ENCODE results near the gene NEU3.
A peak's percentile ranks its signal among the peaks of the same experiment; 100 is the strongest.
"Not testable (repeated sequence)": the region's sequence is repeated elsewhere in the genome, so short reads cannot be mapped to it uniquely, and the experiment has no call there.

NEU3 gene

GRCh38 chr11:74988541-74989259, at the start of gene NEU3:
NEU3 (plus strand) TSS chr11:74988933; CDS start chr11:74989061, 128 bp downstream.
- peak; percentile 55 for DNase-seq

GRCh38 chr11:74941492-74941891, 47.2 kb upstream of the NEU3 start:
- DNase-seq = no peak

GRCh38 chr11:74942073-74942759, 46.5 kb upstream of the NEU3 start:
- DNase-seq = no peak

- DNase-seq = no peak
Measured at GRCh38 chr11:74948546-74948897, 40.2 kb upstream of the NEU3 start.

GRCh38 chr11:74948898-74949752, 39.6 kb upstream of the NEU3 start, which contains the start of the genes SPCS2 and XRRA1:
SPCS2 (plus strand) TSS chr11:74949266; CDS start chr11:74949286, 20 bp downstream.
XRRA1 (minus strand) TSS chr11:74949091; CDS start chr11:74940878, 8,213 bp downstream.
- peak; percentile 90 for DNase-seq

GRCh38 chr11:74949753-74950137, 39.0 kb upstream of the NEU3 start:
- DNase-seq = no peak

GRCh38 chr11:74950374-74950969, 38.3 kb upstream of the NEU3 start:
- DNase-seq = no peak

GRCh38 chr11:74951226-74951625, 37.5 kb upstream of the NEU3 start:
- DNase-seq = no peak

- no peak for DNase-seq
Measured at GRCh38 chr11:74952752-74953151, 36.0 kb upstream of the NEU3 start.

- DNase-seq = no peak
Measured at GRCh38 chr11:74953451-74953850, 35.3 kb upstream of the NEU3 start.

- DNase-seq = no peak
Measured at GRCh38 chr11:74954199-74954598, 34.5 kb upstream of the NEU3 start.

- DNase-seq = no peak
Measured at GRCh38 chr11:74956397-74957015, 32.2 kb upstream of the NEU3 start.

GRCh38 chr11:74957937-74958629, 30.6 kb upstream of the NEU3 start:
- DNase-seq = no peak

GRCh38 chr11:74960128-74960527, 28.6 kb upstream of the NEU3 start:
- not testable (repeated sequence) for DNase-seq

GRCh38 chr11:74966651-74967050, 22.1 kb upstream of the NEU3 start:
- DNase-seq = no peak

- DNase-seq = no peak
Measured at GRCh38 chr11:74970852-74971395, 17.8 kb upstream of the NEU3 start.

- DNase-seq = no peak
Measured at GRCh38 chr11:74971424-74971823, 17.3 kb upstream of the NEU3 start.

- no peak for DNase-seq
Measured at GRCh38 chr11:74978041-74978440, 10.7 kb upstream of the NEU3 start.

- no peak for DNase-seq
Measured at GRCh38 chr11:74980634-74981033, 8.1 kb upstream of the NEU3 start.

- DNase-seq = no peak
Measured at GRCh38 chr11:74981888-74982287, 6.8 kb upstream of the NEU3 start.

- DNase-seq = no peak
Measured at GRCh38 chr11:74984070-74984469, 4.7 kb upstream of the NEU3 start.

GRCh38 chr11:74984730-74985129, 4.0 kb upstream of the NEU3 start:
- no peak for DNase-seq

All from NCI-H1048 (cell line).